B cell (primary cell): ENCODE data around the gene PRPF40A. TPM values are rescaled to one million over a fixed set of nuclear protein-coding genes. Genes with fewer than 3 reads are reported as not detected.

ENCODE experiments used
- ATAC-seq: fragments of 200-7000 bp; cut with Tn5 transposase; one replicate; pipeline ENCODE4 v1.10.0; 2021; ENCODE audit warnings: low read depth, mild to moderate bottlenecking, moderate number of reproducible peaks, moderate library complexity
- CTCF ChIA-PET: fragments of 350-600 bp; sonication (Branson Sonifier 250); formaldehyde crosslinking; loops from one replicate; lab custom pipeline; 2021; ENCODE audit warnings: antibody characterized with exemption, inconsistent platforms; lab: Charles Lee
- POLR2A ChIA-PET: fragments of 350-600 bp; sonication (Branson Sonifier 250); formaldehyde crosslinking; loops from one replicate; lab custom pipeline; 2021; ENCODE audit warnings: antibody characterized with exemption; lab: Charles Lee
- DNase-seq: peaks from one replicate; pipeline ENCODE4 v3.0.0; 2013
- H2AFZ ChIP-seq: 2 replicates; pipeline ENCODE4 v1.6.1; 2012; ENCODE audit warnings: mild to moderate bottlenecking, low read depth, low read length; ENCODE audit not compliant: insufficient read depth, poor library complexity, severe bottlenecking
- H3K27ac ChIP-seq, 2 donors: 1 replicate in 1 of 2; 2 replicates in 1 of 2; pipeline ENCODE4 v1.5.1; 2012 to 2013; ENCODE audit warnings: low read length in 2 of 2, mild to moderate bottlenecking in 2 of 2, moderate library complexity in 1 of 2
- H3K27me3 ChIP-seq, 4 experiments: fragments of 200-600 bp in 1 of 4; sonication (generic) in 1 of 4; replicated peaks in 1 of 4; 1 replicate in 2 of 4; 2 replicates in 2 of 4; pipeline versions ENCODE4 v1.6.1 to v1.7.0; 2013 to 2016; ENCODE audit warnings: low read length in 3 of 4, mild to moderate bottlenecking in 2 of 4, mixed read lengths in 1 of 4, moderate library complexity in 1 of 4; ENCODE audit not compliant: insufficient read depth in 4 of 4, control insufficient read depth in 3 of 4; ENCODE audit errors: control extremely low read depth in 1 of 4
- H3K36me3 ChIP-seq, 2 experiments: replicated peaks in 1 of 2; 1 replicate in 1 of 2; 2 replicates in 1 of 2; pipeline versions ENCODE4 v1.6.1 to v1.7.1; 2013; ENCODE audit warnings: low read length in 1 of 2; ENCODE audit not compliant: insufficient read depth in 2 of 2, control insufficient read depth in 1 of 2; ENCODE audit errors: control extremely low read depth in 1 of 2, extremely low read depth in 1 of 2
- H3K4me1 ChIP-seq, 2 donors: fragments of 200-600 bp in 1 of 2; sonication (generic) in 1 of 2; 1 replicate in 1 of 2; 2 replicates in 1 of 2; pipeline versions ENCODE4 v1.5.1 to v1.6.1; 2013 to 2017; ENCODE audit warnings: low read length in 2 of 2; ENCODE audit not compliant: control insufficient read depth in 2 of 2, insufficient read depth in 2 of 2
- H3K4me2 ChIP-seq: replicated peaks from 2 replicates; pipeline ENCODE3; 2012; ENCODE audit warnings: mild to moderate bottlenecking, low read depth, low read length; ENCODE audit not compliant: poor library complexity, severe bottlenecking
- H3K4me3 ChIP-seq, 5 experiments: fragments of 200-600 bp in 1 of 5; sonication (generic) in 1 of 5; 1 replicate in 3 of 5; 2 replicates in 2 of 5; pipeline versions ENCODE4 v1.5.1 to v1.7.0; 2011 to 2016; ENCODE audit warnings: low read length in 4 of 5, mild to moderate bottlenecking in 4 of 5, low read depth in 2 of 5, control low read depth in 1 of 5, moderate library complexity in 1 of 5; ENCODE audit not compliant: insufficient read depth in 1 of 5; ENCODE audit errors: control extremely low read depth in 1 of 5, extremely low read depth in 1 of 5
- H3K79me2 ChIP-seq: fragments of 200-600 bp; sonication (generic); one replicate; pipeline ENCODE4 v1.6.0; 2016; ENCODE audit warnings: low read length; ENCODE audit not compliant: control insufficient read depth, insufficient read depth
- H3K9ac ChIP-seq: fragments of 200-600 bp; sonication (generic); 2 replicates; pipeline ENCODE4 v1.6.1; 2017; ENCODE audit warnings: mild to moderate bottlenecking, low read length, moderate library complexity
- H3K9me3 ChIP-seq, 3 donors: one replicate each; pipeline versions ENCODE4 v1.6.1 to v1.7.1; 2013; ENCODE audit warnings: low read length in 2 of 3; ENCODE audit not compliant: control insufficient read depth in 2 of 3, insufficient read depth in 1 of 3; ENCODE audit errors: control extremely low read depth in 1 of 3
- H4K20me1 ChIP-seq: 2 replicates; pipeline ENCODE4 v1.6.0; 2012; ENCODE audit warnings: mild to moderate bottlenecking, low read length; ENCODE audit not compliant: insufficient read depth, control insufficient read depth, poor library complexity, severe bottlenecking
- H3K27ac Mint-ChIP-seq: one replicate; pipeline ENCODE4 v1.8.0; 2021; ENCODE audit warnings: mixed read lengths
- H3K27me3 Mint-ChIP-seq: one replicate; pipeline ENCODE4 v1.8.0; 2021; ENCODE audit warnings: mixed read lengths
- H3K4me1 Mint-ChIP-seq: one replicate; pipeline ENCODE4 v1.8.0; 2021; ENCODE audit warnings: mixed read lengths
- H3K4me3 Mint-ChIP-seq: one replicate; pipeline ENCODE4 v1.8.0; 2021; ENCODE audit warnings: mixed read lengths
- H3K9me3 Mint-ChIP-seq: one replicate; pipeline ENCODE4 v1.8.0; 2022; ENCODE audit warnings: mixed read lengths; ENCODE audit not compliant: insufficient read depth
- CTCF ChIP-seq: fragments of 200-600 bp; IDR thresholded peaks from one replicate; pipeline ENCODE4 v1.8.0; 2022; ENCODE audit warnings: antibody characterized with exemption, mild to moderate bottlenecking
- EZH2 ChIP-seq: IDR thresholded peaks from 2 replicates; pipeline ENCODE4 v1.6.1; 2012; ENCODE audit warnings: borderline replicate concordance, low read depth, mild to moderate bottlenecking, moderate library complexity, low read length; ENCODE audit not compliant: insufficient read depth, poor library complexity, severe bottlenecking
- WGBS: methylation state at CpG from one replicate; pipeline ENCODE4 v1.1.5; 2013; ENCODE audit warnings: missing lambda C conversion rate; ENCODE audit not compliant: insufficient coverage; 5-methylcytosine and 5-hydroxymethylcytosine counted together
- intact Hi-C: fragments of 100-400 bp; cut with micrococcal nuclease; formaldehyde crosslinking; loops from one replicate; pipeline ENCODE4 v1.10.0; 2022
- polyA plus RNA-seq: library from polyadenylated mRNA; depleted of rRNA; stranded (reverse); fragments of >200 nt; gene quantifications from 2 replicates; pipeline ENCODE4 v1.2.3, GENCODE V29; 2012
- total RNA-seq, 2 donors: library from RNA; stranded (reverse); fragments of 120-200 nt in 1 of 2; gene quantifications; 1 replicate in 1 of 2; 2 replicates in 1 of 2; pipeline versions ENCODE4 v1.2.3 to v1.2.4, GENCODE V29; 2013 to 2022

Gene PRPF40A
- total and polyA plus RNA-seq, 2 donors (not counting 1 experiment from before 2014, with no cell fraction given), result 40.4 to 115 TPM

DNA sequence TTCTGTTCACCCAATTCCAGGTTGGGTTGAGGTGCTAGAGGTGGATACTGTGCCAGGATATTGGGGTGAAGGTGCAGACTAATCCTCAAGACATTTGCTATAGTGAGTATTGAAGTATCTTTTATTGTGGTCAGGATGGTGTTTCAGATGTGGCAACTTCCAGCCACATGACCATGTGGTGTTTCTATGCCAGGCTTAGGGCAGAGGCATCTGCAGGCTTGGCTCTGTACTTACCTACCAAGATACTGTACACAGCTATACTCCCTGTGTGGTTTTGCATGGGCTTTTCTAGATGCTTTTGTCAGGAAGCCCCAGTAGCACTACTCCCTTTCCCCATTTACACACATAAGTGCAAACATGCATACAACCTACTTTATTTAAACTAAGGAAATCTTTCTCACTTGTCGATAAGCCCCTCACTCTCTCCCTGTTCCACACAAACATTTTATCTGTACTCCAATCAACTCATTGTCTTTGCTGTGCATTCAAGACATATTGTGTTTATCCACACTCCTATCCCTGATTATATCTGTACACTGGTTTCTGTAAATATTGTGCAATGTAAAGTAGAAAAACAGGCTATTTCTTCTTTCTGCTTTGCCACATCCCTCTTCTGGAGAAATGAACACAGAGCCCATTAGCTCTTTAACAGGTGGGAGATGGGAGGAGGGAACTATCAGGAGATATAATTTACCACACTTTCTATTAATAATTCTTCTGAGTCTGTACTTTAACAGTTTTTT, 13.5 kb upstream of the PRPF40A start:
- no peaks in the 10 kb centered on the region for H3K27me3 ChIP-seq
- Mint-ChIP-seq H3K4me3 (no peak overlapping the region), H3K27ac (no peak overlapping the region), H3K9me3 (no peaks in the 10 kb centered on the region), H3K4me1 (peaks cover 20% of the 10 kb centered on the region), H3K27me3 (no peaks in the 10 kb centered on the region)
- no peaks in the 10 kb centered on the region for H3K9me3 ChIP-seq
- TF ChIP-seq EZH2, result no peak
- H3K27ac ChIP-seq, result no peak overlapping the region
- ATAC-seq (no peak), DNase-seq (no peak)
- WGBS, result 100% methylated on average over 1 of the region's 1 CpG
- H3K4me3 ChIP-seq, result no peak overlapping the region
- H4K20me1 ChIP-seq, result no peaks in the 10 kb centered on the region
- intact Hi-C loops, result no loop called here
- ChIA-PET CTCF (interaction anchor here (1.1 kb wide), 1 partner anchor 12 kb away, joined by 3 read pairs; no protein-coding TSS in a partner anchor), POLR2A (no interaction called here)
- peaks cover 27% of the 10 kb centered on the region for H3K79me2 ChIP-seq
- H2AFZ ChIP-seq, result no peak overlapping the region
- peaks cover 7 to 15% of the 10 kb centered on the region in 2 donors for H3K4me1 ChIP-seq
- no peak overlapping the region for H3K4me2 ChIP-seq
- peaks cover 0 to 10% of the 10 kb centered on the region in 2 experiments for H3K36me3 ChIP-seq
- no peak overlapping the region for H3K9ac ChIP-seq

GRCh38 chr2:152729844-152730243, 12.6 kb upstream of the PRPF40A start:
- H2AFZ ChIP-seq, result no peak overlapping the region
- H3K4me2 ChIP-seq, result no peak overlapping the region
- H3K27me3 Mint-ChIP-seq, result no peaks in the 10 kb centered on the region
- H3K9me3 Mint-ChIP-seq, result no peaks in the 10 kb centered on the region
- H3K4me1 Mint-ChIP-seq, result peaks cover 20% of the 10 kb centered on the region
- peaks cover 0 to 1% of the 10 kb centered on the region in 2 experiments for H3K36me3 ChIP-seq
- no CpG with 5 or more reads among the region's 2 CpGs for WGBS
- peaks cover 27% of the 10 kb centered on the region for H3K79me2 ChIP-seq
- no peaks in the 10 kb centered on the region for H3K27me3 ChIP-seq
- peaks cover 7 to 15% of the 10 kb centered on the region in 2 donors for H3K4me1 ChIP-seq
- no peak overlapping the region for H3K9ac ChIP-seq
- intact Hi-C loops, result no loop called here
- no peaks in the 10 kb centered on the region for H3K9me3 ChIP-seq
- no peaks in the 10 kb centered on the region for H4K20me1 ChIP-seq
- H3K4me3 Mint-ChIP-seq, result no peak overlapping the region
- H3K27ac ChIP-seq, result no peak overlapping the region
- no peak for TF ChIP-seq CTCF
- DNase-seq (no peak), ATAC-seq (no peak)
- POLR2A ChIA-PET, result no interaction called here
- no peak overlapping the region for H3K27ac Mint-ChIP-seq
- CTCF ChIA-PET, result interaction anchor here (1.1 kb wide), 1 partner anchor 10 kb away, joined by 4 read pairs; no protein-coding TSS in a partner anchor
- H3K4me3 ChIP-seq, result no peak overlapping the region
